WTC11 (cell line): Measurements from ENCODE around the gene NPAS1.

Source experiments
- ATF2 ChIP-seq: sonication (generic); formaldehyde crosslinking; IDR thresholded peaks from 2 replicates; pipeline ENCODE4 v1.8.1; 2022; ENCODE audit warnings: low read depth, missing genetic modification reagents, borderline replicate concordance
- CREB1 ChIP-seq: sonication (generic); formaldehyde crosslinking; IDR thresholded peaks from 2 replicates; pipeline ENCODE4 v1.8.0; 2023; ENCODE audit warnings: mild to moderate bottlenecking, missing genetic modification reagents
- CREM ChIP-seq: sonication (generic); formaldehyde crosslinking; IDR thresholded peaks from 2 replicates; pipeline ENCODE4 v1.8.1; 2022; ENCODE audit warnings: mild to moderate bottlenecking, missing genetic modification reagents, moderate library complexity
- CTCF ChIP-seq: fragments of 200-600 bp; IDR thresholded peaks from 2 replicates; pipeline ENCODE4 v1.8.0; 2022; ENCODE audit warnings: antibody characterized with exemption
- GTF2I ChIP-seq: fragments of 250-450 bp; sonication (Bioruptor Pico); conservative IDR thresholded peaks from 2 replicates; pipeline ENCODE4 v1.4.0; 2021; ENCODE audit warnings: mild to moderate bottlenecking
- MAX ChIP-seq: sonication (generic); formaldehyde crosslinking; IDR thresholded peaks from 2 replicates; pipeline ENCODE4 v1.8.0; 2022; ENCODE audit warnings: mild to moderate bottlenecking, missing genetic modification reagents
- MLX ChIP-seq: sonication (generic); formaldehyde crosslinking; IDR thresholded peaks from 2 replicates; pipeline ENCODE4 v1.8.1; 2023; ENCODE audit warnings: mild to moderate bottlenecking, missing genetic modification reagents, moderate library complexity
- NFYB ChIP-seq: sonication (generic); formaldehyde crosslinking; conservative IDR thresholded peaks from 2 replicates; pipeline ENCODE4 v1.8.0; 2022; ENCODE audit warnings: low read depth, missing genetic modification reagents
- SMAD3 ChIP-seq: sonication (generic); formaldehyde crosslinking; IDR thresholded peaks from 2 replicates; pipeline ENCODE4 v1.8.0; 2022; ENCODE audit warnings: missing genetic modification reagents, mild to moderate bottlenecking, borderline replicate concordance
- SP1 ChIP-seq: sonication (generic); formaldehyde crosslinking; conservative IDR thresholded peaks from 2 replicates; pipeline ENCODE4 v1.8.1; 2022; ENCODE audit warnings: missing genetic modification reagents
- ZNF281 ChIP-seq: sonication (generic); formaldehyde crosslinking; IDR thresholded peaks from 2 replicates; pipeline ENCODE4 v1.8.0; 2023; ENCODE audit warnings: mild to moderate bottlenecking, missing genetic modification reagents
- ZNF416 ChIP-seq: fragments of 250-450 bp; sonication (Bioruptor Pico); IDR thresholded peaks from 2 replicates; pipeline ENCODE4 v1.9.0; 2021; ENCODE audit warnings: mild to moderate bottlenecking, inconsistent platforms
- ZSCAN18 ChIP-seq: fragments of 250-450 bp; sonication (Bioruptor Pico); IDR thresholded peaks from 2 replicates; pipeline ENCODE4 v2.1.2; 2022; ENCODE audit warnings: mild to moderate bottlenecking, moderate library complexity

GRCh38 chr19:47071731-47072130 lies 52.1 kb downstream of the NPAS1 start:
- no peak for TF ChIP-seq CTCF
- TF ChIP-seq SP1 (CRISPR knock-in tag) = no peak
- no peak for TF ChIP-seq CREM (CRISPR knock-in tag)
- TF ChIP-seq MAX (CRISPR knock-in tag) = no peak
- no peak for TF ChIP-seq MLX (CRISPR knock-in tag)
- TF ChIP-seq ZNF281 (CRISPR knock-in tag) = no peak
- no peak for TF ChIP-seq ZNF416 (CRISPR knock-in tag)
- TF ChIP-seq GTF2I (CRISPR knock-in tag) = no peak
- no peak for TF ChIP-seq CREB1
- no peak for TF ChIP-seq SMAD3 (CRISPR knock-in tag)
- TF ChIP-seq ATF2 = no peak
- no peak for TF ChIP-seq NFYB
- TF ChIP-seq ZSCAN18 (CRISPR knock-in tag) = no peak
